Measurements from ENCODE around the gene FCN3.

DNA sequence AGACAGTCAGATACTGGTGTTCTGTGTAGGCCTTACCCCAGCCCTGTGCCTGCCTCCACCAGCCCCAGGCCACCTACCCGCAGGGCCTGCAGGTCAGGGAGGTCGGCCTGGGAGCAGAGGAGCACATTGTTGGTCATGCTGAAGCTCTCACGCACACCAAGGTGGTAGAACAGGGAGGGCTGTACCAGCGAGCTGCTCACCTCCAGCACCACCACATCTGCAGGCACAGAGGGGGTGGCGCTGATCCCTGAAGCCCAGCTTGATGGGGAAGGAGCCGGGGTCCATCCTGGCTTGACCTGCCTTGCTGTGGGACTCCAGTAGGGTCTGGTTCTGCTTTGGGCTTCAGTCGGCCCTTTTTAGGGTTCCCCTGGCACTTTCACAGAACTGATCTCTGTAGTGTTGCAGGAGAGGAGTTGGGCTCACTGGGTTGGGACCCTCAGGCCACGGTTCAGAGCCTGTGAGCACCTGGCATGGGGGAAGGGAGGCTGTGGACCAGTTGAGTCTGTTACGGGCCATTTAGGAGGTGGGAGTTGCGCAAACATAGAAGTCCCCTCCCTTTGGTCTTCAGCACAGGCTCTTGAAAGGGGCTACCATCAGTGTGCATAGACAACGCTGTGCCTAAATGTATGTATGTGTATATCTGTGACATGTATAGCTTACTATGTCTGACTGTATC is 9.8 kb downstream of the FCN3 start:
- TF ChIP-seq POLR2AphosphoS5 (IDR thresholded peaks at IDR 0.05; ENCODE audit: borderline replicate concordance, low read depth, low read length) = no peak
- no peak for TF ChIP-seq FOXP2 (optimal IDR thresholded peaks at IDR 0.05; ENCODE audit: control extremely low read depth, extremely low read length, insufficient read depth)
- no peak for TF ChIP-seq EZH2 (IDR thresholded peaks at IDR 0.05)

All from SK-N-MC (cell line).